Suppressor macrophage treated with lipopolysaccharide for 1 hour (primary cell): Measurements from ENCODE around the gene ITPRID2.

Source experiments
- DNase-seq, 3 donors: peaks; one replicate each; pipeline ENCODE4 v3.0.0-alpha.2; 2020 to 2022

The ITPRID2 gene

DNA sequence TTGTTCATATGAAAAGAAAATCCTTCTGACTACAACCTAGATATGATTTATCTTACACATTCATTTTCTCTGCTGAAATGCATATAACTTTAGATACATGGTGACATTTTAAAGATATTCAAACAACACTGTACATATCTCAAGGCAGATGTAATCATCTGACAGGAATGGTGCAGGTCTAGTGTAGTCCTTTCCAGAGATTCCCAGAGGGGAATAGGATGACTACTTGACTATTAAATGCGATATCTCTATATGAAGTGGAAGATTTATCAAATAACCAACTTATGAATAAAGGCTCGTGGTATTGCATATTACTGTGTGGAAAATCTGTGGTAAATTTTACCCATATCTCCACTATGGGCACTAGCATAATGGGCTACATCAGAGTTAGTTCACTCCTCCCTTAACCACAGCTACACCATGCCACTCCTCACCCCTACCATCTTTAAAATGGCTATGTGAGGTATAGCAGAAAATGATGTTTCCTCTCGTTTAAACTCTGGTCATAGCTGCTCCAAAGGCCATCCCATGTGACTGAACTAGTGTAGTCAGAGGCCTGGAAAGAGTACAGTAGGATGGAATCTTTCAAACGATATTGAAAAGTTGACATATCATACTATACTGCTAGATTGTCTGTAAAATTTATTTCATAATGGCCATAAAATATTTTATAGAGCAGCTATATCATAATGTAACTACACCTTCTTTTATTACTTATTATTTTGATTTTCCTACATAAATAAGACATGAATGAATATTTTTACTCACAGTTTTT lies 9.1 kb upstream of the ITPRID2 start:
- no peak for DNase-seq

DNA sequence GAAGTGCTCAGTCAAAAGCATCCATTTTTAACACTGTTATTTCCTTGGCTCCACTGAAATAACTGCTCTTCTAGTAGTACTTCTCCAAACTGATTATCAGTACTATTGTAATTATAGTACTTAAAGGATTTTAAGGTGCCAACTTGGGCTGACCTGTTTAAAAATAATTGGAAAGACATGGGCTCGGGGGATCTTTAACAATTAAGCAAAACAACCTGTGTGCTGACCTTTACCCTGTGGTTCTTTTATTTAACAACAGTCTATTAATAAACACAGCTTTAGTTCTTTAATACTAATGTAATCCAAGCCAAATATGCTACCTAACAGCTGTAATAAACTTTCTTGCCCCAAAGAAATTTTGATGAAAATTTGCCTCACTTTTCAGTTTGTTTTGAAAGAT lies 6.9 kb upstream of the ITPRID2 start:
- DNase-seq = no peak

DNA sequence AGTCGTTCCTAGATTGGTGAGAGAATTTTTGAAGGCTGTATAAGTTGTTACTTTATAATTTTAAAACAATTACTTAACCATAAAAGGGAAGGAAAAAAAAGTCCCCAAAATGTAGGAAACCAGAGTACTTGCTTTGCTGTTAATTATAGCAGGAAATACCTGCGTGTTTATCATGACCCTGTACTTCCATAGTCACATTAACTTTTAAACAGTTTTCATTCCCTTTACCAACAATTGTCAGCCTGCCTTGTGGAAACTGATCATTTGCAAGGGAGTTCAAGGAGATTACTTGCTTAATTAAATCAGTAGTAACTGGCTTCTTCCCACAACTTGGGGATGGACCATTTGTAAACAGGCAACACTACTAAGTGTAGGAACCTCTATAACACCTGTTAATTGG lies 6.4 kb upstream of the ITPRID2 start:
- DNase-seq = no peak

DNA sequence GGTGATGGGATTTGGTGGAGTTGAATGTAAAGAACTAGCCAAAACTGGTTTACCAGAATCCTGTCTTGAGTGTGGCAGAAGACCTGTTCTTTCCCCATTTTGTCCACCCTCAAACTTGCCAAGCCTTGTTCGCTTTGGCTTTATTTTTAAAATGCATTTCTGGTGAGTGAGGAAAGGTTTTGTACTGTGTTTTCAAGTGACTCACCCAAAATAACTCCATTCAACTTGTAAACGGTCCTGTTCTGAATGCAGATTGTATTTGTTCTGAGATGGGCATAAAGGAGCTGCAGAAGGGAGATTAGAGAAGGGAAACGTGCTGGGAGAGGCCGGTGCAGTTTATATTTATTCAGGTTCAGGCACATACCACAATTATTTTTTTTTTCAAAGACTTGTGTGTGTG lies 5.3 kb upstream of the ITPRID2 start:
- DNase-seq = no peak

DNA sequence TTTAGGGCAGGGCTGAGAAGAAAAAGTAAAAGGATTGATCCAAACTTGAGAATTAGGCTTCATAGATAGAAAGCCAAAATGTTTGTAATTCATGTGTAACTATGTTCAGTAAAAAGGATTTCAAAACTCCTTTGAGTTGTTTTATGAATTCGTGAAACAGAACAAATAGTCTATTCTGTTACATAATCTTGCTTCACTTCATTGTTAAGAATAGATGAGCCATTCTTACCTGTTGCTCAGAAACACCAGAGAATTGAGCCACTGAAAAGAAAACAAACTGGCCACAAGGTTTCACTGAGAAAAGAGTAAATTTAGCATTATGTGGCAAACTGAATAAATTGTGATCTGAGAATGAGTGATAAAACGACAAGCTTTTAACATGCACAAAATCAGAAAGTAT lies 4.5 kb upstream of the ITPRID2 start:
- DNase-seq = no peak

DNA sequence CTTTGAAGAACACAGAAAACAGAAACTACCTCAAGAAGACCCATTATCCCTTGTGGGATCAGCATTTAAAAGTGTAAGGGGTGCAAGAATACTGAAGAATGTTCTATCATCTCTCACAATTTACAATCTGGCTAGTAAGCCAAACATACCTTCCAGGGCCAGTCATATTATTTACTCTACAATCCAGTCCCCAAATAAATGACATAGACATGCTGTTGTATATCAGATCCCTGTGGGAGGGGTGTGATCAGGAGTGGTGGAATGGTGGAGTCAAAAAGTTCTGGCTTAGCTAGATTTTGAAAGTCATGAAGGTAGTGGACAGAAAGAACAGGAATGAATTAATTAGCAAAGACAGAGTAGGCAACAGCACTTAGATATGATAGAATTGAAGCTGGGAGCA lies 1.8 kb upstream of the ITPRID2 start:
- DNase-seq = no peak

DNA sequence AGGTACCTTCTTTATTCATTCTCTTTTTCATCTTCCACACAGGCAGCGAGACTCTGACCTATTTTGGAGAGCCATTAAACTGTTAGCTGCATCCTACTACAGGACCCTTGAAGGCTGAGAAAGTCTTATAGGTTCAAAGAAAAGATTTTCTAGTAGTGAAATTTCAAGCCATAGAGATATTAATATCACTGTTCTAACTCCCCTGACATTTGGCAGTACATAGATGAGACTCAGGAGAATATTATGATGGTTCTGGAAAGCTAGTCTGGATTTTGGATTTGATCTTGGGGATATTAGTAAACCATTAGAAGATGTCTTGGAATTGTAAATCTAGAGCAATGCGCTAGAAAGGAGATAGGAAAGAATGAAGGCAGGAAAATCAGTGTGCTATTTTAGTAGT lies 1.3 kb upstream of the ITPRID2 start:
- DNase-seq = no peak

DNA sequence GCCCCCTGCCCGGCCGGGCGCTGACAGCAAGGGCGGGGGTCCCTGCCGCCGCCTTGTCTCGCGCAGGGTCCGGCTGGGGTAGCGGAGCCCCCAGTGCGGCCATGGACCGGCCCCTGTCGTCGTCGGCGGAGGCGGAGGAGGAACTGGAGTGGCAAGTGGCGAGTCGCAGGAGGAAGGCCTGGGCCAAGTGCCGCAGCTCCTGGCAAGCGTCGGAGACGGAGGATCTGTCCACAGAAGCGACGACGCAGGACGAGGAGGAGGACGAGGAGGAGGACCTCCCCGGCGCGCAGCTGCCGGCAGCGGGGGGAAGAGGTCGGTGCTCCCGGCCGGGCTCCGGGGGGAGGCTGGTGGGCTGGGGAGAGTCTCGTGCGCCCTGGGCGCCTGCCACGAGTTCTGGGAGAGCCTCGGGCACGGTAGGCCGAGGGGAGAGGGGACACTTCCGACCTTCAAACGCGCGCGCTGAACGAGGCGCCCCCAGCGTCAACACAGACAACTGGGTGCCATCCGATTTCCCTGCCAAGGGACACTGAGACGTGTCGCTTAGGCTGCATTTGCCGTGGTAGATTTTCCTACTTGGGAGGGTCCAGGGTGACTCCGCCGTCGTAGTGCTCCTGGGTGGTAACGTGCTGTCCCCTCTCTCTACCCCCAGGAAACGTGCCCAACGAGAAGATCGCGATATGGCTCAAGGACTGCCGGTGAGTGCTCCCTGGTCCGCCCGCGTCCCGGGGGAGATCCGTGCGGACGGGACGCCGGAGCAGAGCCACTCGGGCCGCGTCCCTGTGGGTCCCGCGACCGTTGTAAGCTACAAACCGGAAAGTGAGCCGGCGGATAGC lies 652 bp downstream of the ITPRID2 start:
- peak; percentile 78 to 83 (median 79) for DNase-seq

DNA sequence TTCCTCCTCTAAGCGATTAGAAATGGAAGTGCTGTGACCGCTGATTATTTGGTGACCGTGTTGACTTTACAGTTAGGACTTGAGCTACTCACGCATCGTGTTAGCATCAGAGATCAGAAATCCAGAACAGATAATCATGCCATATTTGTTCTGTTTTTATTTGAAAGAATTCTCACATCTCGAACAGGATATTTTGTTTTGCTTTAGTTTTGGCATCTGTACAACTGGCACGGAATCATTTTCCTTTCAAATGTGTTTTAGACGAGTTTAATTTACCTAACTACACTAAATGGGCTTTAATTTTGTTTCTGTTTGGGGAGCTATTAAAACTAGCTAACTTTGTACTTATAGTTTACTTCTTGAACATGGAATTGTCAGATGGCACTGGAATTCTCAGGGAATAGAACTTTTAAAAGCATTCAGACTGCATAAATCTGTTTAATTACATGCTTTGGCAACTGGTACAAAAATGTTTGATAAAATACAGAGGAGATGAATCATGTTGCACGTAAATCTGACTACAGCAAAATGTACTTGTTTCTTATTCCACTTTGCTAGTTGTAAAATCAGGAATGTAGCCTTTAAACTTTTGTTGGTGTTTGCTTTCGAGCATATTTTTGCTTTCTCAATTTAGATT lies 1.4 kb downstream of the ITPRID2 start:
- peak in 1 of 3 donors; percentile 73 for DNase-seq

DNA sequence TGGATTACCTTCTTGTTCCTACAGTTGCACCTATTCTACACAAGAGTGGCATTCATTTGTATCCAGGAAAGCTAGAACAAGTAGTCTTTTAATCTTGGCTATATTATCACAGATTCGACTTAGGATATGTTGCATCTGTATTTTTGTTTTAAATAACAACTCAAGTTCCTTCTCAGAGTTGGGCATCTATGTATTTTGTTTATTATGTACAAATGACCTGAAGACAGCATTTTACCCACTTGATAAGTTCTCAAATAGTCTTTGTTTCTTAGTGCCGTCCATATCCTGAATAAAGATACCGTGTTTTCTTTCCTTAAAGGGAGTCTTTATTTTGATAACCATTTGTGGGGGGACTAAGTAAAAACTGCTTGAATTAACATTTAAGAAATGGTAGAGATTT lies 2.9 kb downstream of the ITPRID2 start:
- no peak for DNase-seq

DNA sequence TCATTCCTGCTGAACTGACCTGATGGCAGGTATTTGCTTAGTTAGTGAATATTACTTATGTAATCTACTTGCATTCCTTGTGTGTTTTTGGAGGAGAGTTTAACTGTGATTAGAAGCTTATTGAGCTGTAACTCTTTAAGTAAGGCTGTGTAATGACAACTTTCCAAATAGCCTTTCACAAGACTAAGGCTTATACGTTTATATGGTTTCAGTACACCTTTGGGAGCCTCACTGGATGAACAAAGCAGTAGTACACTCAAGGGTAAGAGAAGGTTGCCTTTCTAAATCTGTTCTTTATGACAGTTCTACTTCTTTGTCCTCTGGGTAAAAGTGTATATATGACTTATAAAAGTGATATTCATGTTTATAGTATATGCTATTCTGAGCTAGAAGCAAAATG lies 4.3 kb downstream of the ITPRID2 start:
- no peak for DNase-seq

DNA sequence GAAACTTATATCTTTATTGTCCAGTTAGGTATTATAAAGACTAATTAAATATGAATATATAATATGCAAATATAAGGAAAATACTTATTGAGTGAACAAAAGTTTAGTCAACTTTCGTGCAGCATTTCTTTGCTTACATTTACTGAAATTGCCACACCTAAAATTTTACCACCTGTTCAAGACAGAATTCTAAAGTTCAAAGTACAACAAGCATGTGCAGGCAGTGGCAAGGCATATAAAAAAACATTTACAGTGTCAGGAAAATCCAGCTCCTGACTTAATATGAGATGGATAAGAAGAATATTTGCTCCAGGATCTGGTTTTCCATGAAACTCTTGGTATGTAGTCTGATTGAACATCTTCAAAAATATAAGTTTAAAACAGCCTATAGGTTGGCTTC lies 4.8 kb downstream of the ITPRID2 start:
- no peak for DNase-seq

DNA sequence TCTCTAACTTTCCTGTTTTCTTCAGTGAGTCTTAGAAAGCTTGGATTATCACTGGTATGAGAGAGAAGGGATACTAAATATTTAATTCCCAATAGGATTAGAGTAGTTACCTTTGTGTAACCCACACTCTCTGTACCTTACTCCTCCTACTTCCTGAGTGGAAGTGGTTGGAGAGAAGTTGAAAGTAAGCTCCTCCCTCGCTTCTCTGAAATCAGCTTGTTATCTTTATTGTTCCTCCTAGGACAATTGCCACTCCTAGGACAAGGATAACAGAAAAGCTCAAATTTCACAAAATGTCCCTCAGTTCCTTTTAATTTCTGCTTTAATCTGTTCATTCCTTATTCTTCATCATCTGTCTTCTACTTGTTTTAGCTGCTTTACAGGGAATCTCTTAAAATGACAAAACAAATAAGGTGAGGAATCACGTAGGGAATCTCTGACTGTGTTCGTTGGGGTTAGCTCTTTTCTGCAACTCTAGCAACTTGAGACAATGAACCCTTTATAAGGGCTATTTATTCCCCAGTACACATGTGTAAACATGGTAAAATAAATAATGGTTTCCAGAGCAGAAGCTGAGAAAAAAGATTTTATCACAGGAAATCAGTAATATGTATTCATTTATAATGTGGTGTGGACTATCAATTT lies 8.6 kb downstream of the ITPRID2 start:
- no peak for DNase-seq

DNA sequence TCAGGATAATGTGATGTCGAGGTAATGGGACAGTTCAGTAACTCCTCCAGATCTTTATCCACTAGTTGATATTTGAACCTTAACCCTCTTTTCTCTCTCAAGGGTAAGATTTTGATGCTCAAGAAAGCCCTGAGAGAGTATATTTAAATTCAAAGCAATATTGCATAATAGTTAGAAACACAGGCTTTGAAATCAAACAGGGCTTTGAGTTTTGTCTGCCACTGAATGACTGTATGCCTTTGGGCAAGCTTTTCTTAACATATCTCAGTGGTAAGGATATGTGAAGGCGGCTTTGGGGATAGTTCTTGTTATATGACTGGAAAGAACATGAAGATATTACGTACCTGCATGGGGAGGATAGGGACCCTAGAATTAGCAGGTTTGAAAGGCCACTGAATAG lies 11.1 kb downstream of the ITPRID2 start:
- no peak for DNase-seq

DNA sequence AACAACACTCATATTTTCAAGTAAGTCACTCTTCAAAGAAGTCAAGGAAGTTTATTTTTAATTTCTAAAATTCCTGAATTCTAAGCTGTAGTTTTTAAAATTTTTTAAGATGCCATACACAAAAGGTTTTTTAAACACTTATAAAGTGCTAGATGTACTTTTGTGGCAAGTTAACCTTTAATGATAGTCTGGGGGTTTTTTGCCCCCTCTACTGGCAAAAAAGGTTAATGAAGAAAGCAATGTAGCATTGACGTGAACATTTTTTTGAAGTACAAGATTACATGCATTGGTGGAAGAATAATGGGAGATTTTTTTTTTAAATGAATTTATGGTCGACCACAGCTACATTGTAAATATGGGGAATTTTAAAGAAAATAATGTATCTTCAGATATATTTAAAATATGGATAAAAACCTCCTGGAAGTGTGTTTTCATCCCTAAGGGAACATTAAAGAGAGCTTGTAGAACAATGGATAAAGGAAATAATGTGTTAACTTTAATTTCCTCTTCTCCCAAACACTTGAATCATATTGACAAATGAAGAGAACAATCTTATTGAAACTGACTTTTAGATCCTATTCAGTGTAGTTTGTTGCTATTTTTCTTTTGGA lies 12.6 kb downstream of the ITPRID2 start:
- peak; percentile 51 to 71 (median 52) for DNase-seq

DNA sequence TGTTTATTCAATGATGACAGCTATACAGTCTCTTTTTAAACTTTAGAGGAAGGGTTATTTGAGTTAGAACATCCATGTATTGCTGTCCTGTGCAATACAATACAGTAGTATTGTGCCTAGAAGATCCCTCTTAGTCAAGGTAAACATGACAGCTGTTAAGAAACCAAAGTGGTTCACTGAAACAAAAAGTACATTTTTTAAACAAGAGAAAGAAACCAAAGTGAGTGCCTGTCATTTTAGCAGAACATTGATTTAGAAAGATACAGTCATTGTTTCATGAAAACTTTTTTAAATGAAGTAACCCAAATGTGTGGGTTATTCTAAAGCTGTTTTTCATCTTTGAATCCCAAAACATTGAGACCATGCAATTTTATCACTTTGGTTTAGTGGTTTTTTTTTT lies 15.5 kb downstream of the ITPRID2 start:
- DNase-seq = no peak

DNA sequence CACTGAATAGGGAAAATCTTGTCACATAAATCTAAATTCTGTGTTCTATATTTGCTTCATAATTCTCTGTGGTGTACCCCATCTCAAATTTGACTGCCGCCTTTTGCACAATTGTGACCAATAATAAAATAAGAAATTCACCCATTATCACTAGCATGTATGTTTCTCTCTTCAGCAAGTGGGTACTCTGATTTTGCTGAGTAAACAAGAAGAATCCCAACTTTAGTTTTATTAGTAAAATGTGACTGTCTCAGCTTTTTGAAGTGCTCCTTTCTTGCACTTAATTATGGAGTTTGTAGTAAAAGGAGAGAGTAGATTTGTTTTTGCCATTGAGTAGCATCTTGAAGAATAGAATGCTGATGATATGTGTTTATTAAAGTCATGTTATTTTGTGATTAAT lies 16.1 kb downstream of the ITPRID2 start:
- no peak for DNase-seq

DNA sequence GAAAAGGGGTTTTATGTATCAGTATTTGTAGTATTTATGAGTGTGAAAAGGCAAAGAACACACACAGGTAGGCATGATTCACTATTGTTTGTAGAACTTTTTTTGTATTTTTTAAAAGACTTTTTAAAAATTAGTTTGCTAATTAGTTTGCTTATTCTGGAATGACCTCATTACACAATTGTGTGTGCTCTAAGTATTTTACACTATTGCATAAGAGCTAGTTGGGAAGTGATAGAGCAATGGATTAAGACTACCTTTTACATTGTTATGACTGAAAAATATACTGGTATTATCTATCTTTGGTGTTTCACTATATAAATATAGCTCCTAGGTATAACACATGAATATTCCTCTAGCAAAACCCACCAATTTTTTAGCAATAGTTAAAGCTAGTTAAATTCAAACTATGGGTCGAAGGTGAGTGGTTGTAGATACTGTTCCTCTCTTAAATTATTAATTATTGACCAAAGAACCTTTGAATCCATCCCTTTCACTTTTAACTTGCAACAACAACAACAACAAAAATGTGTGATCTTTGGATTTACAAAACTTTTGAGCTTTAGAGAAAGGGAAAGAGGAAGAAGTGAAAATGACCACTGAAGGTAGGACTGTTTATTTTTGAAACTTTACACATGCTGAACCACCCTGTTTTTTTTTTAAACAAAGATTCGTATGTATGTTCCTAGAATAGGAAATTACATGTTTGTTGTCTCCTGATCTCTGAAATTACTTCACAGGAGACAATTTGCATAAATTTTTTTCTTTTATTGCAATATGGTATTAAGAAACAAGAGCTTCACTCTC lies 18.7 kb downstream of the ITPRID2 start:
- DNase-seq = peak; percentile 11 to 65 (median 45)

DNA sequence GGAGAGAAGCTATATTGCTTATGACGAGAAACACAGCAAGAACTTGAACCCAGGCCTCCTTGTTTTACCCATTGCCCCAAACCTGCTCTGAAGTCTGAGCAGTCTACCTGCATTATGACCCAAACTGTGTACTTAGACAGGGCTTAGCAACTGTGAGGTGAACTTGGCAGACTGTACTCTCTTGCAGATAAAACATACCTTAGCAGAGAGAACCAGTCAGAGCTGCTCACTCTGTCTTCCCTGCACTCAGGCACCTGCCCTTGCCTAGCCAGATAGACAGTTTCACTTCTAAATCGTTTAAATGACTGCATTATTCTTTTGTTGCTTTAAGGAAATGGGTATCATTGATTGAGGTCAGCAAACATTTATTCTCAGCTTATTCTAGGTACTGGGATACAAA lies 20.3 kb downstream of the ITPRID2 start:
- DNase-seq = no peak

DNA sequence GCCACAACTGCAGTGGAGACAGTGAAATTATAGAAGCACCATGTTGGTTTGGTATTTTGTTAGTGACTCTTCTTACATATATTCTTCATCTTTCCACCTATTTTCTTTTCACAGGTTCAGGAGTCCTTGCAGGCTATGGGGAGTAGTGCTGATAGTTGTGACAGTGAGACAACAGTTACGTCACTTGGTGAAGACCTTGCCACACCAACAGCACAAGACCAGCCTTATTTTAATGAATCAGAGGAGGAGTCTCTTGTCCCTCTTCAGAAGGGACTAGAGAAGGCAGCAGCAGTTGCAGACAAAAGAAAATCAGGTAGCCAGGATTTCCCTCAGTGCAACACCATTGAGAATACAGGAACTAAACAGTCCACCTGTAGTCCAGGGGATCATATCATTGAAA lies 23.6 kb downstream of the ITPRID2 start:
- DNase-seq = no peak

DNA sequence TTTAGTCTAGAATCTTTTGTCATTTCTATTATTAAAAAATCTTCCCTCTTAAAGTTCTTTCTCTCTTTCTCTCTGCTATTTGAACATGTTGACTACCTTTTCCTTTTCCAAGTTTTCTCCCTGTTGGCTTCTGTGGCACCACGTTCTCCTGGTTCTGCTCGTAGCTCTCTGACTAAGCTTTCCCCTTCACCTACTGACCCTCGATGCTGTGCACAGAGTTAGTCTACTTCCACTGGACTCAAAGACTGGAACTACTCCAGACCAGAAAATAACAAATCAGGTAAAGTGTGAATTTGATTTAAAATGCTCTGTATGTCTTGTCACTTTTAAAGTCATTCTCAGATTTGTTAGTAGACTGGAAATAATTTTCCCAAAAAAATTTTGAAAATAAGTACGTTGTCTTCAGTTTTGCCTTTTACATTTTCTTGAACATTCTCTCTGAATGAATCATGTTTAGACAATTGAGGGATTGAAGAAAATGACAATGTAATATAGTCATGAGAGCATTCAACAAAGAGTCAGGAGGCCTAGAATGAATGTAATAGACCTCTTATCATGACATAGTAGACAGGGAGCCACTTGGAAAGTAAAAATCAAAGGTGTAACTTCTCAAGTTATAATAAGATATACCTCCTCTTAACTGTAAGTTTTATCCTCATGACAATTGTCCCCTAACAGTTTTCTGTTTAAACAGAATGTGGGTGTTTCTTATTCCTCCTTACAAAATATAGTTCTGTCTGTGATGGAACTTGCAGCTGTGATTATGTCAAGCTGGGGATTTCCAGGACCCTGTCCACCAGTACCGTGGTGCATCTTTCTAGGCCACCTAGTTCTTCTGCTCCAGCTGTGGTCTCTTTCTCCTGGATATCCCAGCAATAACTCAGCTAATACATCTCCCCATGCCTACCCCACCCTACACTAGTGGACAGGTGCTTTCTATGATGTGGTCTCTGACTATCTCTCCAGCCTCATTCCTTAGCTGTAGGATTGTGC lies 25.5 kb downstream of the ITPRID2 start:
- DNase-seq = no peak
